GM12874 (cell line): Measurements from ENCODE around the gene PIK3R2.

Experiments
- CTCF ChIP-seq: IDR thresholded peaks from 2 replicates; pipeline ENCODE4 v1.5.1; 2011; ENCODE audit warnings: low read depth, mild to moderate bottlenecking, control low read depth, low read length, moderate library complexity; ENCODE audit not compliant: insufficient read depth

The PIK3R2 gene

GRCh38 chr19:18137657-18138339 is 15.2 kb upstream of the PIK3R2 start:
- no peak for TF ChIP-seq CTCF

- no peak for TF ChIP-seq CTCF
Observed at GRCh38 chr19:18140473-18140872, 12.5 kb upstream of the PIK3R2 start.

GRCh38 chr19:18141031-18141430 is 11.9 kb upstream of the PIK3R2 start:
- TF ChIP-seq CTCF, result no peak

GRCh38 chr19:18143902-18144301 is 9.1 kb upstream of the PIK3R2 start:
- TF ChIP-seq CTCF, result no peak

GRCh38 chr19:18144361-18144760 is 8.6 kb upstream of the PIK3R2 start:
- TF ChIP-seq CTCF, result no peak

GRCh38 chr19:18144906-18145305 is 8.1 kb upstream of the PIK3R2 start:
- no peak for TF ChIP-seq CTCF

- TF ChIP-seq CTCF, result no peak
Observed at GRCh38 chr19:18145391-18145999, 7.5 kb upstream of the PIK3R2 start.
